Fibroblast of the aortic adventitia (primary cell): ENCODE results near the gene KRT77. TPM values are rescaled to one million over a fixed set of nuclear protein-coding genes. Genes with fewer than 3 reads are reported as not detected.

Experiments
- DNase-seq: peaks from one replicate; pipeline ENCODE4 v3.0.0-alpha.2; 2010; ENCODE audit warnings: low read depth
- H3K4me3 ChIP-seq: 2 replicates; pipeline ENCODE4 v1.5.1; 2011; ENCODE audit warnings: low read depth, mild to moderate bottlenecking, control low read depth, low read length, moderate library complexity
- total RNA-seq: library from RNA; depleted of rRNA; stranded (reverse); fragments of >200 nt; gene quantifications from 2 replicates; pipeline ENCODE4 v1.2.3, GENCODE V29; 2012; ENCODE audit warnings: low replicate concordance
- TF ChIP-seq, protein P1 (sequence below): IDR thresholded peaks from 2 replicates; pipeline ENCODE4 v1.5.1; 2011; ENCODE audit warnings: mild to moderate bottlenecking, low read length, control low read depth, inconsistent platforms; ENCODE audit not compliant: insufficient read depth

KRT77 gene
- total RNA-seq, 1 donor: not detected

DNA sequence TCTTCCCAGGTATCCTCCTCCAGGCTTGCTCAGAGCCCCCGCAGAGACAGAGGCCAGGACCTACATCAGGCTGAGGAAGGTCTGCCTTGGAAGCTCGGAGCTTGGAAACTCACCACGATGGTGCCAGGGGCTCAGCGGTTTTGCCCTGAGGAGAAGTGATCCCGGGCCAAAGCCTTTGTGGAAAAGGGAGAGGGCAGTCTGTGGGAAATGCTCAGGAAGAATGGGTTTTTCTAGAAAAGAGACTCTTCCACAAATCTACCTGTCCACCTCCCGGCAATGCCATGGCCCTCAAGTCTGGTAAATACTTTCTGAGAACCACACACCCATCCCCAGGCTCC, 59.3 kb downstream of the KRT77 start:
- no peak overlapping the region for H3K4me3 ChIP-seq
- TF ChIP-seq, protein P1, sequence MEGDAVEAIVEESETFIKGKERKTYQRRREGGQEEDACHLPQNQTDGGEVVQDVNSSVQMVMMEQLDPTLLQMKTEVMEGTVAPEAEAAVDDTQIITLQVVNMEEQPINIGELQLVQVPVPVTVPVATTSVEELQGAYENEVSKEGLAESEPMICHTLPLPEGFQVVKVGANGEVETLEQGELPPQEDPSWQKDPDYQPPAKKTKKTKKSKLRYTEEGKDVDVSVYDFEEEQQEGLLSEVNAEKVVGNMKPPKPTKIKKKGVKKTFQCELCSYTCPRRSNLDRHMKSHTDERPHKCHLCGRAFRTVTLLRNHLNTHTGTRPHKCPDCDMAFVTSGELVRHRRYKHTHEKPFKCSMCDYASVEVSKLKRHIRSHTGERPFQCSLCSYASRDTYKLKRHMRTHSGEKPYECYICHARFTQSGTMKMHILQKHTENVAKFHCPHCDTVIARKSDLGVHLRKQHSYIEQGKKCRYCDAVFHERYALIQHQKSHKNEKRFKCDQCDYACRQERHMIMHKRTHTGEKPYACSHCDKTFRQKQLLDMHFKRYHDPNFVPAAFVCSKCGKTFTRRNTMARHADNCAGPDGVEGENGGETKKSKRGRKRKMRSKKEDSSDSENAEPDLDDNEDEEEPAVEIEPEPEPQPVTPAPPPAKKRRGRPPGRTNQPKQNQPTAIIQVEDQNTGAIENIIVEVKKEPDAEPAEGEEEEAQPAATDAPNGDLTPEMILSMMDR: no peak
- DNase-seq: no peak

DNA sequence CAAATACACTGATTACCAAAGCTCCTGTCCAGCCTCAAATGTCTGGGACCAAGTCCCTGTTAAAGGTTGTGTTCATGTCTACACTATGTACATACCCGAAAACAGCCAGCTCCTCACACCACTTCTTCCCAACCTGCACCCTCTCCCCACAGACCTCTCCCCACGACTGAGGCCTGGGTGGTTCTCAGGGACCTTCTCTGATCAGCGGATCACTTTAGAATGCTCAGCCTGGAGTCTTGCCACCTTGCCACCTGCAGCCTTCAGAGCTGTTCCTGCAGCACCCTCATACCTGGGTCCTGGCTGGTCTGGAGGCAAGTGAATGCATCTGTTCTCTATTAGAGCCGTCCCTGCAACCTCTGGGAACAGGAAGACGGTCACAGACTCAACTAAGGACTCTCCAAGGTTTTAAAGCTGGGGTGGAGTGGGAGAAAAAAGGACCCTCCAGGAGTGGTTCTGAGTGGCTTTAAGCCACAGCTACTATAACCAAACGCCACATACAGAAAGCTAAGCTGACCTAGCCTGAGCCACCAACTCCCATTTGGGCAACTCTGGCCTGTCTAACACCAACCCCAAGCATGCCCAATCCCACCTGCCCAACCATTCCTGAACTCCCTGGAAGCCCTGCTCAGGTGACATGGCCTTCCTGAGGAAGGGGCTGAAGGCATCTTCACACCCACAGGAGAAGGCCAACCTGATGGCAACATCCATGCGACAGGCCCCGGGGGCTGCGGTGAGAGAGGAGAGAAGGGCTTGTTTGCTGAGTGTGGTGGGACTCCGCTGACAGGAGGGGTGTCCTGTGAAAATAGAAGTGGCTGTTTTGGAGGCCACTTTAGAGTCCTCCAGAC, 59.9 kb downstream of the KRT77 start:
- DNase-seq: no peak
- TF ChIP-seq, protein P1: no peak
- H3K4me3 ChIP-seq: no peak overlapping the region

GRCh38 chr12:52641468-52641867, 61.9 kb downstream of the KRT77 start:
- no peak overlapping the region for H3K4me3 ChIP-seq
- TF ChIP-seq, protein P1: no peak
- no peak for DNase-seq

Other genes with a start within 250 kb of the KRT77 start
- not detected in 2 replicates for gene KRT6C, start 229.7 kb downstream of the KRT77 start, total RNA-seq
- gene KRT6A, start 210.3 kb downstream of the KRT77 start, total RNA-seq: not detected in 2 replicates
- gene KRT5, start 183.1 kb downstream of the KRT77 start, total RNA-seq: not detected in 2 replicates
- gene KRT71, start 150.4 kb downstream of the KRT77 start, total RNA-seq: not detected in 2 replicates
- gene KRT74, start 129.7 kb downstream of the KRT77 start, total RNA-seq: not detected in 2 replicates
- not detected in 2 replicates for gene KRT72, start 102.1 kb downstream of the KRT77 start, total RNA-seq
- gene KRT73, start 85.0 kb downstream of the KRT77 start, total RNA-seq: not detected in 2 replicates
- not detected in 2 replicates for gene KRT2, start 51.3 kb downstream of the KRT77 start, total RNA-seq
- not detected in 2 replicates for gene KRT1, start 23.1 kb downstream of the KRT77 start, total RNA-seq
- not detected in 2 replicates for gene KRT76, start 73.8 kb upstream of the KRT77 start, total RNA-seq
- not detected in 2 replicates for gene KRT3, start 92.6 kb upstream of the KRT77 start, total RNA-seq
- gene KRT4, start 110.6 kb upstream of the KRT77 start, total RNA-seq: not detected in 2 replicates
- not detected in 2 replicates for gene KRT79, start 130.8 kb upstream of the KRT77 start, total RNA-seq
- gene KRT78, start 145.5 kb upstream of the KRT77 start, total RNA-seq: not detected in 2 replicates
- 5.4 and 15.4 TPM in 2 replicates for gene KRT8, start 201.6 kb upstream of the KRT77 start, total RNA-seq
- gene KRT18, start 245.6 kb upstream of the KRT77 start, total RNA-seq: 26.8 and 188 TPM in 2 replicates